ENCODE measurements around the gene MICAL1. TPM values are rescaled to one million over a fixed set of nuclear protein-coding genes. Genes with fewer than 3 reads are reported as not detected.
"Not testable (repeated sequence)": the region's sequence is repeated elsewhere in the genome, so short reads cannot be mapped to it uniquely, and the experiment has no call there.

Gene MICAL1
- total RNA-seq, 4 donors from 2014 or later, result 45.4 to 91.0 (median 70.3) TPM

DNA sequence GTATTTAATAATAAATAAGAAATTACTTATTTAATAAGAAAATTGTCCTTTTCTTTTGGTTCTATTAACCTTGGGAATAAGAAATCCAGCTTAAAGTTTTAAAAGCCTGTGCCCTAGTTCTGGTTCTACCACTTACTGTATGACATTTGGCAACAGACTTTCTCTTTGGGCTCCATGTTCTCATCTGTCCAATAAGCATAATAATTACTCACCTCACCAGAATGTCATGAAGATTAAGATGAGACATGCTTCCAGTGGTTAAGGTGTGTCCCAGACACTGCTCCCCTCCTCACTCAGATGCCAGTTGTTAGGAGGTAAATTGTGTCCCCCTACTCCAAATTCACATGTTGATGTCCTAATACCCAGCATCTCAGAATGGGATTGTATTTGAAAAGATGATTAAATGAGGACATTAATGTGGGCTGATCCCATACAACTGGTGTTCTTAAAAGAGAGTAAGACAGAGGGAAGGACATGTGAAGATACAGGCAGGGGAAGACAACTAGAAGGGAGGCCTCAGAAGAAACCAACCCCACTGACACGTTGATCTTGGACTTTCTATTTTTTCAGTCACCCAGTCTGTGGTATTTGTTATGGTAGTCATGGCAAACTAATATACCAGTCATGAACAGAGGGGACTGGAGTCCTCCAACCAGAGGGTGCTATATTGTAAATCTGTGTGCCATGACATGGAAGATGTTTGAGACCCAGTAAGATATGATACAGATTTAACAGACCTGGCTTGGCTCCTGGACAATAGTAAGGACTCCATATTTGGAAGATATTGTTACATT lies 6.4 kb upstream of the MICAL1 start:
- Histone ChIP-seq H3K4me1 (peaks cover 0 to 10% (median under 1%) of the 10 kb centered on the region in 4 donors), H3K36me3 (peaks cover 0 to 53% (median 0%) of the 10 kb centered on the region in 3 donors), H3K4me3 (no peak overlapping the region), H3K27ac (no peak overlapping the region), H3K9me3 (no peaks in the 10 kb centered on the region), H3K27me3 (no peaks in the 10 kb centered on the region)
- WGBS, 2 donors, result 71 to 91% methylated on average over 1 of the region's 1 CpG
- no peak for TF ChIP-seq EP300 (IDR thresholded peaks at IDR 0.05)
- TF ChIP-seq POLR2A (IDR thresholded peaks at IDR 0.05), result no peak
- TF ChIP-seq, protein P1, sequence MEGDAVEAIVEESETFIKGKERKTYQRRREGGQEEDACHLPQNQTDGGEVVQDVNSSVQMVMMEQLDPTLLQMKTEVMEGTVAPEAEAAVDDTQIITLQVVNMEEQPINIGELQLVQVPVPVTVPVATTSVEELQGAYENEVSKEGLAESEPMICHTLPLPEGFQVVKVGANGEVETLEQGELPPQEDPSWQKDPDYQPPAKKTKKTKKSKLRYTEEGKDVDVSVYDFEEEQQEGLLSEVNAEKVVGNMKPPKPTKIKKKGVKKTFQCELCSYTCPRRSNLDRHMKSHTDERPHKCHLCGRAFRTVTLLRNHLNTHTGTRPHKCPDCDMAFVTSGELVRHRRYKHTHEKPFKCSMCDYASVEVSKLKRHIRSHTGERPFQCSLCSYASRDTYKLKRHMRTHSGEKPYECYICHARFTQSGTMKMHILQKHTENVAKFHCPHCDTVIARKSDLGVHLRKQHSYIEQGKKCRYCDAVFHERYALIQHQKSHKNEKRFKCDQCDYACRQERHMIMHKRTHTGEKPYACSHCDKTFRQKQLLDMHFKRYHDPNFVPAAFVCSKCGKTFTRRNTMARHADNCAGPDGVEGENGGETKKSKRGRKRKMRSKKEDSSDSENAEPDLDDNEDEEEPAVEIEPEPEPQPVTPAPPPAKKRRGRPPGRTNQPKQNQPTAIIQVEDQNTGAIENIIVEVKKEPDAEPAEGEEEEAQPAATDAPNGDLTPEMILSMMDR (IDR thresholded peaks at IDR 0.05), result no peak
- no peak for DNase-seq (ENCODE audit: low spot score in 2 of 2)

DNA sequence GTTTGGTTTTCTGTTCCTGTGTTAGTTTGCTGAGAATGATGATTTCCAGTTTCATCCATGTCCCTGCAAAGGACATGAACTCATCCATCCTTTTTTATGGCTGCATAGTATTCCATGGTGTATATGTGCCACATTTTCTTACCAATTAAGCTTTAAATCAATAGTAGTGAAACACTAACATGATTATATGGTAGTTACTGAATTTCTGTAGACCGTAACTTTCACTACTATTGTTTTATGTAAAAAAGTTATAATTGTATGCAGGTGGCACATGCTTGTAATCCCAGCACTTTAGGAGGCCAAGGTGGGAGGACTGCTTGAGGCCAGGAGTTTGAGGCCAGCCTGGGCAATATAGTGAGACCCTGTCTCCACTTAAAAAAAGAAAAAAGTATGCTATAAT lies 5.6 kb upstream of the MICAL1 start:
- not testable (repeated sequence) for H3K9me3 ChIP-seq; H3K4me3 ChIP-seq; H3K27ac ChIP-seq; H3K27me3 ChIP-seq; DNase-seq (ENCODE audit: low spot score in 2 of 2)
- peaks cover 0 to 48% (median 0%) of the 10 kb centered on the region in 3 donors for H3K36me3 ChIP-seq
- WGBS, 2 donors, result 100% methylated on average over 1 of the region's 1 CpG
- peaks cover 0 to 18% (median 4%) of the 10 kb centered on the region in 4 donors for H3K4me1 ChIP-seq

DNA sequence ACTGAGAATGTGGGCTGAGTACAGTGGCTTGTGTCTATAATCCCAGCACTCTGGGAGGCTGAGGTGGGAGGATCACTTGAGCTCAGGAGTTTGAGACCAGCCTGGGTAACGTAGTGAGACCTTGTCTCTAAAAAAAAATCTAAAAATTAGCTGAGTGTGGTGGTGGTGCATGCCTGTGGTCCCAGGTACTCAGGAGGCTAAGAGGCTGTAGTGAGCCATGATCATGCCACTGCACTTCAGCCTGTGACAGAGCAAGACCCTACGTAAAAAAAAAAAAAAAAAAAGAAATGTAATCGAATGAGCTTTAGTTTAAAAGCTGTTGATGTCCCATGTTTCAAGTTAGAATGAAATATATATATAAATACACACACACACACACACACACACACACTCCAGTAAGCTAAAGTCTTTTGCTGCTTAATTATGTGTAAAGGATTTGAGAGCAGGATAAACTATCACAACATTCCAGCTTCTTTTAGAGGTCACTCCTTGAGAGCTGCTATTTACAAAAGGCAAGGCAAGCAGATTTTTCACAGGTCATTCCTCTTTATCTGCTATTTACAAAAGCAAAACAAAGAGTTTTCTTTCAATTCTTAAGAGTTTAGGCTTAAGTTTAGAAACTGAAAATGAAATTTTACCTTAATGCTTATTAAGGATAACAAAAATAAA lies 4.7 kb upstream of the MICAL1 start:
- H3K36me3 ChIP-seq, result peaks cover 0 to 39% (median 0%) of the 10 kb centered on the region in 3 donors
- peaks cover 0 to 21% (median 4%) of the 10 kb centered on the region in 4 donors for H3K4me1 ChIP-seq
- no peak overlapping the region for H3K4me3 ChIP-seq
- no peak for TF ChIP-seq POLR2A (IDR thresholded peaks at IDR 0.05)
- TF ChIP-seq, protein P1 (IDR thresholded peaks at IDR 0.05), result no peak
- peak overlapping the region in 1 of 4 donors; percentile 34 for H3K27ac ChIP-seq
- H3K27me3 ChIP-seq, result no peaks in the 10 kb centered on the region
- 78 to 85% methylated on average over 3 of the region's 3 CpGs for WGBS, 2 donors
- H3K9me3 ChIP-seq, result no peaks in the 10 kb centered on the region
- no peak for DNase-seq (ENCODE audit: low spot score in 2 of 2)

DNA sequence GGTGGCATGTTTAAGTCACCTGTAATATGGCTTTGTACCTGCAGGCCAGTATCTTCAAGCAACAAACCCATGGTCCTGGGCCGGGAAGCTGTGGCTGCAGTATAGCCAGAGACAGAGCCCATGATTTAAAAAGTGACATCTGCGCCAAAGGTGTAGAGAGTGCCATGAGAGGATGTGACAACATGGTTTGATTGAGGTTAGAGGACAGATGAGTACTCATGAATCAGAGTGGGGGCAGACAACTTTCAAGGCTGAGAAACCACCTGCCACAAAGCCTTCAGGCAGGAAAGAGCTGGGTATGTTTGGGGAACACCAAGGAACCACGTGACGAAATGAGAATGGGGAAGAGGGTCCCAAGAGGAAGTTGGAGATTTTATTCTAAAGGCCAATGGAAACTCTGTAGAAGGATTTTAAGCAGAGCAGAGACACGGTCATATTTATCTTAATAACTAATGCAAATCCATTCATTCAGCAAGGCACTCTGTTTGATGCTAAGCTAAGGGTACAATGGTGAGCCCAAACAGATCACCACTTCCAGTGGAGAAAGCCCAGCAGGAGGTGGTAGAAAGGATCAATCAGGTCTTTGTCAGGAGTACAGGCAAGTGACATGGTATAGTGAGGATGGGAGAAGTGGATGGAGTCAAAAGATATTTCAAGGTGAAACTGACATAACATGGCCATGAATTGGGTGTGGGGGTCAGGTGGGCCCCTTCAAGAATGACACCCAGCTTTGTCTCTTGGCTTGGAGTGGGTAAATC lies 3.4 kb upstream of the MICAL1 start:
- H3K4me3 ChIP-seq, result no peak overlapping the region
- WGBS, 2 donors, result 75 to 81% methylated on average over 5 of the region's 5 CpGs
- H3K27me3 ChIP-seq, result no peaks in the 10 kb centered on the region
- peak overlapping the region in 3 of 4 donors; percentile 12 to 93 (median 19) for H3K27ac ChIP-seq
- TF ChIP-seq POLR2A (IDR thresholded peaks at IDR 0.05), result no peak
- TF ChIP-seq, protein P1 (IDR thresholded peaks at IDR 0.05), result no peak
- no peak for TF ChIP-seq EP300 (IDR thresholded peaks at IDR 0.05)
- no peaks in the 10 kb centered on the region for H3K9me3 ChIP-seq
- H3K4me1 ChIP-seq, result peaks cover 0 to 32% (median 10%) of the 10 kb centered on the region in 4 donors
- no peak for DNase-seq (ENCODE audit: low spot score in 2 of 2)
- peaks cover 0 to 27% (median 0%) of the 10 kb centered on the region in 3 donors for H3K36me3 ChIP-seq

DNA sequence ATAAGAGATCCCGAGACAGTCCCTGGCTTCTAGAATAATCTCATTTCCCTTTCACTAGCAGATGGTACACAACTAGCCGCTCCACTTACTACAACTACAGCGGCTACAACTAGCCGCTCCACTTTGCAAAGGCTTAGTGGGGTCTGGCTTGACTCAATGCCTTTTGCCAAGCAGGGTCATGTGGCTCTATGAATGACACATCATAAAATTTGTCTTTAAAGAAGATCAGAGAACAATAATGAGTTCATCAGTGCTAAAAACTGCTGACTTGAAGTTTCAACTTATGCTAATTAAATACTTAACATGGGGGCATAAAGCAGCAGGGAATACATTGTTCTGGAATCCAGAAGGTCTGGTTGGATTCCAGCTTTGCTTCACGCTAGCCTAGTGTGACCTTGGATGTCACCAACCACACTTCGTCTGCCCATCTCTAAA lies 2.0 kb upstream of the MICAL1 start:
- TF ChIP-seq EP300 (IDR thresholded peaks at IDR 0.05) (no peak), POLR2A (IDR thresholded peaks at IDR 0.05) (no peak)
- TF ChIP-seq, protein P1 (IDR thresholded peaks at IDR 0.05), result no peak
- no peaks in the 10 kb centered on the region for H3K9me3 ChIP-seq
- no peak for DNase-seq (ENCODE audit: low spot score in 2 of 2)
- H3K4me1 ChIP-seq, result peaks cover 0 to 38% (median 16%) of the 10 kb centered on the region in 4 donors
- H3K36me3 ChIP-seq, result peaks cover 0 to 25% (median 0%) of the 10 kb centered on the region in 3 donors
- no peak overlapping the region for H3K4me3 ChIP-seq
- H3K27ac ChIP-seq, result peak overlapping the region in 3 of 4 donors; percentile 92 to 93 (median 93)
- H3K27me3 ChIP-seq, result no peaks in the 10 kb centered on the region
- WGBS, 2 donors, result 51 to 65% methylated on average over 6 of the region's 6 CpGs

Measured in tibial nerve (tissue), 4 donors.